Suppressor macrophage (primary cell): Measurements from ENCODE around the gene GADD45G.

Experiments used
- DNase-seq, 4 experiments: peaks; one replicate each; pipeline ENCODE4 v3.0.0-alpha.2; 2020 to 2022

The GADD45G gene

DNA sequence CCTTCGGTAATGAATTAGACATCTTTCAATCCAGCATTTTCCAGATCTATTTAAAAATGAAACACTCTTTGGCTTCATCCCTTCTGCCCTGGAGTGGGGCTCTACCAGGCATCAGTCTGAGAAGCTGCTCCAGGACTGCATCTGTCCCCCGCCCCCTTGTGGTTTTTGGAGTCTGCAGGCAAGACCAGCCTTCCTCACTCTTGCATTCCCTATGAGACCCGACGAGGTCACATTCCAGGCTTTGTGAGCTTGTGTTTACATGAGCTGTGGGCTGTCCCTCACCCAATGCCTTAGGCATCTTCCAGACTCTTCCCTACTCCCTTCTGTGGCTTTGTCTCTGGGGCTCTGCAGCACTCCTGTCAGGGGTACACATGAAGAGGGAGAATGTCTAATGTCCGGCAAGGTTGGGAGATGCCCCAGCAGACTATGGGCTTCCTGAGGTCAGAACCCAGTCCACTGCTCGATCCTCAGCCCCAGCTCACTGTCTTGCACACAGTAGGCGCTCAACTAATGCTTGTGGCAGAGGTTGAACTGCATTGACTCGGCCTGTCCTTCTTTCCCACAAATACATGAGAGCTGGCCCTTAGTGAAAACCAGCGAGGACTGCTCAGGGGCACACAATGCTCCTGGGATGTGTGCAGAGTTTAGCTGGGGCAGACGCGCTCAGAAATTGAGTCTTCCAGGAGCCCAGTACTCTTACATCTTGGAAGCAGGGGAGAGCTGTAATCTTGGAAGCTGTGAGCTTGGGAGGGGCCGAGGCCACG lies 11.7 kb upstream of the GADD45G start:
- no peak for DNase-seq

DNA sequence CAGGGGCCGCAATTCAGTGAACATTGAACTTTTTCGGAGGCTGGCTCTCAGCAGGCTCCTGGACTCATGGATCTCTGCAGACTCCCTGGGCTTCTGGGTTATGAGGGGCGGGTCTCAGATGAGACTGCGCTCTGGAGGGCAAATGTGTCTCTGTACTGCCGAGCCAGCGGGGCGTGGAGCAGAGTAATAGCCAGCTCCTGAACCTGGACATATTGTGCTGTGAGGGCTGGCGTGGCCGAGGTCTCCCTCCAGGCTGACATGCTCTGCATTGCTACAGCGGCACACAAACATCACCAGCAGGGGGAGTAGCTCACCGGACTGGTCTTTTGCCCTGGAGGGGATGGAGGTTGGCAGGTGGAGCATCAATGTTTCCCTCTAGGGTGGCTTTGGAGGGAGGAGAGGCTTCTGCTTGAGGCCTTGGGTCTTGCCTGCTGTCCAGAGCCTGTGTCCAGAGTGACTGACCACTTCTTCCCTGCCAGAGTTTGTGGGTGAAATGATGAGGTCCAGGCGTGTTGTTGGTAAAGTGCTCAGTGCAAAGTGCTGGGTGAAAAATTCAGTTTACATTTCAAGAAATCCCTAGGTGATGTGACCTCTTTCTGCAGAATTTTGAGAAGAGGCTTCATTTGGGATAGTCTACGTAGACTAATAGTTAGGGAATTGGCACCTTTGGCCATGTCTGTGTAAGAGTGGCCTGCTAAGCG lies 10.9 kb upstream of the GADD45G start:
- DNase-seq = peak; percentile 69 to 84 (median 76)

DNA sequence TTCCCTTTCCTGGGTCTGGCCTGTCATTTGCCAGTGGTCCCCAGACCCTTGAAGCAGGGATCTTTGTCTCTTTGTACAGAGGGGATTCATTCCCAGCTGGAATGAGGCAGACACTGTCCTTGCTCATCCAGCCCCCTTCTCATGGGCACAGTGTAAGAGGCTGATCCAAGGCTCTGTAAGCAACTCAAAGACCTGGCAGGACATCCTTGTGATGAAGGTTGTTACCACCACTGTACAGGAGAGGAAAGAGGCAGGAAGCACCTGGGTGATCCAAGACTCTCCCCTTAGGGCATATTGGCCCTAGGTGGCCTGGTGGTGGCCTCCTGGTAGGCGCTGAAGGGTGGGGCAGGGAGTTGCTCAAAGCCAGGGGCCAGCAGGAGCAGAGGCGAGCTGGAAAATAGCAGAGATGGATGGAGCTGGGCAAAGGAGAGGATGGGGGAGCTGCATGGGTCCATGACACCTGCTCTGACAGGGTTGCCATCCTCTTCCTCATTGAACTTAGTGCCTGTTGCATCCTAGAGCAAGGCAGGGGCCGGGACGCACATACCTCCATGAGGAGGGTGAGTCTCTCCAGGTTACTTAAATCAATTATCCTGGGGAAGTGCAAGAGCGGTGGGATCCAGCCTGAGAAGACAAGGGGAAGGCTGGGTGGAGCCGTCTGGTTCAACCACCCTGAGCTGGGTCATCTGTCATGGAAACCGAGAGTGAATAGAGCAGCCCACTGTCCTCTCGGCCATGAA lies 9.8 kb upstream of the GADD45G start:
- no peak for DNase-seq

GRCh38 chr9:89595646-89596045 lies 9.2 kb upstream of the GADD45G start:
- no peak for DNase-seq

DNA sequence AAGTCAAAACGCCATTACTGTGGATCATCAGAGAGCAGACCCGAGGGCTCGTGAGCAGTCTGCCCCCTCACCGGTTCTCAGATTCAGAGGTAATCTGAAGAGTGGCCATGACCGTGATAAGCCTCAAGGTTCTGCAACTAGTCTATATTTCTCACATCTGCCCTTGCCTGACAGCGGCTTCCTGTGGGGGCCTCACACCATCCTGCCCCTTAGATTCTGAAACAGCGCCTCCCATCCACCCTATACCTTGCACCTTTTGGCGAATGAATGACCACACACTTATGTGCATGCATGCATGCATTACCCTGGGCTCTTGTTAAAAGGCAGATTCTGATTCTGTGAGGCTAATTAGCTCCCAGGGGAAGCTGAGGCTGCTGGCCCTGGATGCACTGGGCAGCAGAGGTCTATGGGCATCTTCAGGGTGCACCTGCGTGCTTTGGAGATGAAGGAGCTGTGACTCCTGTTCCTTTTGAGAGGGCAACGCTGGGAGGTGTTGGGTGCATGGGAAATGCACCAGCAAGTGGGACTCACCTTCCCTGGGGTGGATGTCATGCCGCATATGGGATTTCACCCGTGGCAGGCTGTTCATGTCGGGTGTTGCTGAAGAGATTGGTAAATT lies 7.8 kb upstream of the GADD45G start:
- no peak for DNase-seq

DNA sequence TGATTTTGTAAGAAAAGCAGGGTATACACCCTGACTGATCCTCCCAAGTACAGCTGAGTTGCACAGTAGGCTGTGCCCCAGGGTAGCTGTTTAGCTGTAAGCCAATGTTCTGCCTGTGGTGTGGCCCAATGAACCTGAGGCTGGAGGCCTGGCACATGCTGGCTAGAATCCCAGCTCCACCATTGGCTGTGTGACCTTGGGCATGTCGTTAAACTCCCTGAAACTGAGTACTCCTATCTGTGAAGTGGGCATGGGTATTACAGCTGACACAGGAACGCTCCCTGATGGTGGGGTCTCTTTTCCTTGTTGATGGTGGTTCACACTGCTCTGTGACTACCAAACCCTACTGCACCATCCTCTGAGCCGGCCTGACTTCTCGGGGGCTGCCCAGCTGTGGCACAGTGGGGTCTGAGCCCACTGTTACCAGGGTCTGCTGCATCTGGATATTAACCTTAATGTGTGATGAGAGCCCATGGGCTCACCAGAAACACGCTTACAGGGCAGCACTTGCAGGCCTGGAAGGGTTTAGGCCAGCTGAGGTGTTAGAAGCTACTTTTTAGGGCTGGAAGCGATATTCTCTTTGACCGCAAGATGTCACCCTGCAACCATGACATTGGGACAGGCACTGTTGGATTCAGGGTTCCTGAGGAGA lies 7.0 kb upstream of the GADD45G start:
- peak; percentile 71 to 82 (median 76) for DNase-seq

GRCh38 chr9:89598363-89598713 lies 6.5 kb upstream of the GADD45G start:
- no peak for DNase-seq

DNA sequence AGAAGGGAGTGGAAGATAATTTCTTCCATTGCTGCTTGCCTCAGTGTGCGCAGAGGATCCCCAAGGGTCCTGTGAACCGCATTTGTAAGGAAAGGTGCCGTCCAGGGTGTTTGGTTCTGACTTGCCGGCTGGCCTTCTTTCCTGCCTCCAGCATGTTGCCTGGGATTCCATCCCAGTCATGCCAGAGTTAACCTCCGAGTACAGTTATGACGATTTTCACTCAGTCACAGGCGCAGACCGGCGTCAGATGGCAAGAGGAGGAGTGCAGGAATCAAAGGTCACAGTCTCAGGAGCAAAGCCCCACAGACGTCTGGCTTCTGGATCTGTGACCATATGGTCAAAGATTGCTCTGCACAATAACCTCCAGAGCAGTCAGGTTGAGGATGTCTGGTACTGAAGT lies 5.9 kb upstream of the GADD45G start:
- no peak for DNase-seq

- DNase-seq = no peak
Observed at GRCh38 chr9:89600831-89601230, 4.0 kb upstream of the GADD45G start.

- DNase-seq = no peak
Observed at GRCh38 chr9:89601306-89601705, 3.5 kb upstream of the GADD45G start.

GRCh38 chr9:89601856-89602562 lies 2.8 kb upstream of the GADD45G start:
- no peak for DNase-seq

DNA sequence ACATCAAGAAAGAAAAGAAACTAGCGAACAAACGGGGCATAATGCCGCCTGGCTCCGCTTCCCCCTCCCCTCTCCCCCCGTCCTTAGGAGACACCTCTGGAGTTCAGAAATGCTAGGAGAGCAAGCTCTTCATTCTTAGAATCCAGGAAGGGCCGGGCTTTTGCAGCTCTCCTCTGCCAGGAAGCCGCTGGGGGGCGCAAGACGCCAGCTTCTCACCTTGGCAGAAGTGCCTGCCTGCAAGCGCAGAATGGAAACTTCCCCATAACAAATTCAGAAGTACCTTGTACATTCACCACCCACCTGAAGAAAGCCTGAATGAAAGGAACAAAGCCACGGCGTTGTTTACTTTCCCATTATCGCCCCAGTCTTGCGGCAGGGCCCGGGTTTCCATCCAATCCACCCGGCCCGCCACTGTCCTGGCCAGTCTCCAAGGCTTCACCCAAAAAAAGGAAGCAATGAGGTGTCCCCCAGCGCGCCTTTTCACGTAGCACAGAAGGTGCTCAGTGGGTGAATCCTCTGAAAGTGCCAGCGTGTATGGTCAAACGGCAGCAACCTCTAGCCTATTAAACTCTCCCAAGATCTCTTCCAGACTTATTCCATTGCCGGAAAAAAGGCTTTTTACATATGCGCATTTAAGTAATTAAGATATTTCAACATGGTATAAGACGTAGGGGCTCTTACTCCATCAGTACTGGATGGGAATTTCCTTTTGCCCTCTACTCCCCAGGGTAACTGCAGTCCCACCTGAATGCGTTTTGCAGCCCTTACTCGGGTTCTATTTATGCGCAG lies 1.6 kb upstream of the GADD45G start:
- peak; percentile 87 to 95 (median 91) for DNase-seq

DNA sequence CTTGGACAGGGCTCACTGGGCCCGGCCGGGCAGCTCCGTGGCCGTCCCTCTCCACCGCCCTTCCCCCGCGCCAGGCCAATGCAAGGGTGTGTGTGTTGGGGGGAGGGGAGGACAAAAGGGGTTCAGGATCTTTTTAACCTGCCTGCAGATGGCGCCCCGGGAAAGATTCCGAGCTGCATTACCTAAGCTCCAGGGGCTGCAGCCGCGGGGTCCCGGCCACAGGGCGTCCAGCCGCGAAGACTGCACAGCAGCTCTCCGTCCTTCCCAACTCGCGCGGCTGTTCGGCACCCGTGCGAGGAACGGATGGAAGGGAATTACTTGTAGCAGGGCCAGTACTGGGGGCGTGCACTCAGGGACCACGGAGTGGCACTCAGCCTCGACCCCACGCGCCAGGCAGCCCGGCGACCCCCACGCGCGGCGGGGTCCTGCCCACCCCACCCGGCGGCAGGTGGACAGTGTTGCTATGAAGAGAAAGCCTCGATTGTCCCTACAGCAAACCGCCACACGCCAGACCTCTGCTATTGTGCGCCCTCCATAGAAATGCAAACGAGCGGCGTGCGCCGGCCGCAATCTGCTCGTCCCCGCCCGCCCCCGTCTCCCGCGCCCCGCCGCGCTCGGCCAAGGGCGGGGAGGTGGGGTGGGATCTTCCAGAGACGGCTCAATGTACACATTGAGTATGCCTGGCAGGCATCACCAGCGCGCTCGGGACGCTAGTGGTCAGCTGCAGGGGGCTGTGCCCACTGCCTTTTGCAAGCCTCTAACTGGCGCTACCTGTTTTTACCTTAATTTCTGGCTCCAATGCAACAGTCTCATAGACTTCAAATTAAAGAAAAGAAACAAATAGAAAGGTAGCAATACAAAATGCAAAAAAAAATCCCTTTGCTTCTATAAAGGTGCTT lies 796 bp upstream of the GADD45G start:
- DNase-seq = peak; percentile 24 to 69 (median 50)

- DNase-seq = peak; percentile 82 to 93 (median 91)
Observed at GRCh38 chr9:89605465-89606048, 745 bp downstream of the GADD45G start.

DNA sequence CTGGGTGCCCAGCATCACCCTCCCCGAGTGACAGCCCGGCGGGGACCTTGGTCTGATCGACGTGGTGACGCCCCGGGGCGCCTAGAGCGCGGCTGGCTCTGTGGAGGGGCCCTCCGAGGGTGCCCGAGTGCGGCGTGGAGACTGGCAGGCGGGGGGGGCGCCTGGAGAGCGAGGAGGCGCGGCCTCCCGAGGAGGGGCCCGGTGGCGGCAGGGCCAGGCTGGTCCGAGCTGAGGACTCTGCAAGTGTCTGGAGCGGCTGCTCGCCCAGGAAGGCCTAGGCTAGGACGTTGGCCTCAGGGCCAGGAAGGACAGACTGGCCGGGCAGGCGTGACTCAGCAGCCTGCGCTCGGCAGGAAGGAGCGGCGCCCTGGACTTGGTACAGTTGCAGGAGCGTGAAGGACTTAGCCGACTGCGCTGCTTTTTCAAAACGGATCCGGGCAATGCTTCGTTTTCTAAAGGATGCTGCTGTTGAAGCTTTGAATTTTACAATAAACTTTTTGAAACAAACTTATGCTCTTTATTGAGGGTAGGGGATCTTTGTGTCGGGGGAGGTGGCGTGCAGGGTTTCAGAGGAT lies 1.3 kb downstream of the GADD45G start:
- DNase-seq = peak; percentile 79 to 88 (median 85)

DNA sequence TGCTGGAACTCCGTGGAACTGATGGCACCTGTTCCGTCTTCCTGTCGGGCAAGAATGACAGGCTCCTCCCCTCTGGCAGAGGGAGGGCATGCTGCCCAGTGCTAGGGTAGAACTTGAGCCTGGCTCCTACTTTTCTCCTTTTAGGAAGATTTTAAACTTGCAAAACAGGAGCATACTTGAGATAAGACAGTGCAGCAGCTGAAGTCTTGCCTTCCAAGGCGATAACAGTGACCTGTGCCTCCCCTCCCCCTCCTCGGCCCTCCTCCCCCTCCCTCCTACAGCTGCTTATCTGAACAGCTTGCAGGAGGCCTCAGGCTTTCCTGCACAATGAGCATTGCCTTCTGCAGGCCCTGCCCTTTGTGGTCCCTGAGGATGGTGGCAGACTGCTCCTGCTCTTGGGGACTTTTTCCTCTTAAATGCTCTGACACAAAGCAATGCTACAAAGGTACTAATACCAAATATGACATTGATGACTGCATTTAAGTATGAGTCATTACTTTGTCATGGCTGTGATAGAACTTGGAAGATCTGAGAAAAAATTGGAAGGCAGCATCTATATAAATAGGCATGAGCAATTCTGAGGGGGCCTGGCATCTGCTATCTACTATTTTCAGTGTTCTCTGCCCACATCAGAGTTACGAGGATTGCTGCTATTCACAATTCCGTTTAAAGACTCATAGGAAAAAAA lies 2.0 kb downstream of the GADD45G start:
- DNase-seq = peak in 3 of 4 experiments; percentile 34 to 69 (median 53)

DNA sequence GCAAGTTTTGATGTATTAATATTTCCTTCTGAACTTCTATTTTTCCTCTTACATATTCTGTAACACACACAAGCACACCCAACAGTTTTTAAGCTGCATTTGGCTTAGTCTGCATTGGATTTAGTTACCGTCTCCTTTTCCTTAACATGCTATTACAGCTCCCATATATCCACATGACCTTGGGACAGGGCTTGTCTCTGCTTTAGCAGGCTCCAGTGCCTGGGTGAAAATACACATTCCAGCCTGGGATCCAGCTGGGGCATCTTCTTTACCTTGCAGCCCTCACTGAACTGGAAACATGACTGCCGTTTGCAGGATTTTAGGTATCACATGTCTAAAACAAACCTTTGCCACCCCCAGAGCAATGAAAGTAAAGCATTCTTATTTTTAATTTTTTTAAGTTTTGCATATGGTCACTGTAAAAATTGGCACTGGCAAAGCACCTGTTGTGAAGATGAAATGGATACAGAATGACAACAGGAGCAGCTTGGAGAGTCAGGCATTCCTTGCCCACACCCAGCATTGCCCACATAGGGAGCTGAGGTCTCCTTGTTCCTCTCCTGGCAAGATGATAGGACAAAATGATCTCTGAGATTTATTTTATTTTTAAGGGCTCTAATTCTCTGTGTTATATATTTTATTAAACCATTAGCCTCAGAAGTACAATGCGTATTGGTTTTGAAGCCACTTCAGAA lies 4.0 kb downstream of the GADD45G start:
- DNase-seq = no peak
